GM12874 (cell line): ENCODE data around the gene CYP1A2.

Source experiments
- CTCF ChIP-seq: IDR thresholded peaks from 2 replicates; pipeline ENCODE4 v1.5.1; 2011; ENCODE audit warnings: low read depth, mild to moderate bottlenecking, control low read depth, low read length, moderate library complexity; ENCODE audit not compliant: insufficient read depth

The CYP1A2 gene

GRCh38 chr15:74790080-74790916 is 41.7 kb downstream of the CYP1A2 start:
- no peak for TF ChIP-seq CTCF

GRCh38 chr15:74791007-74791406 is 42.4 kb downstream of the CYP1A2 start:
- TF ChIP-seq CTCF, result no peak

- TF ChIP-seq CTCF, result no peak
Measured at GRCh38 chr15:74791667-74792066, 43.0 kb downstream of the CYP1A2 start.

- no peak for TF ChIP-seq CTCF
Measured at GRCh38 chr15:74792227-74793016, 43.8 kb downstream of the CYP1A2 start.

GRCh38 chr15:74793135-74794028 is 44.7 kb downstream of the CYP1A2 start:
- TF ChIP-seq CTCF, result peak; percentile 74

- no peak for TF ChIP-seq CTCF
Measured at GRCh38 chr15:74794248-74794969, 45.8 kb downstream of the CYP1A2 start.

- no peak for TF ChIP-seq CTCF
Measured at GRCh38 chr15:74794970-74795349, 46.3 kb downstream of the CYP1A2 start.
